ENCODE results near the gene TMEM272. TPM values are rescaled to one million over a fixed set of nuclear protein-coding genes. Genes with fewer than 3 reads are reported as not detected.
"Not testable (repeated sequence)": the region's sequence is repeated elsewhere in the genome, so short reads cannot be mapped to it uniquely, and the experiment has no call there.

Gene TMEM272
- polyA plus RNA-seq, 1 donor: 1.1 TPM

DNA sequence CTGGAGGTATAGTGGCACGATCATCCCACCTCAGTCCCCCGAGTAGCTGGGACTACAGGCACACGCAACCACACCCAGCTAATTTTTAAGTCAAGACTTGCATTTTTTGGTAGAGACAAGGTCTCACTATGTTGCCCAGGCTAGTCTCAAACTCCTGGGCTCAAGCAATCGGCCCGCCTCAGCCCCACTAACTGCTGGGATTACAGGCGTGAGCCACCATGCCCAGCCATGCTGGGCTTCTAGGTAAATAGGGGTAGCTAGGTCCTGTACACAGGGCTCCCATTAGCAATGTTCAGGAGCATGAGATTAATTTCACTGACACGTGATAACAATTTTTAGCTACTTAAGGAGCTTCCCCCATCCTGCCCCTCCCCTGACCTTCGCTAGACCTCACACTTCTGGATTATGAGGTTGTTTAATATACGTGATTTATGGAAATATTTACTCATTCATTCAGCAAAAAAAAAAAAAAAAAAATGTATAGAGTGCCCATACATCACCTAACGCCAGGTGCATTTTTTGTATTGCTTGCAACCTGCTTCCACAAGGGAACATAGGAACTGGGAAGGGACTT, 19.2 kb downstream of the TMEM272 start:
- Histone ChIP-seq H3K4me3 (ENCODE audit: low read length) (no peak overlapping the region), H3K27me3 (ENCODE audit: control insufficient read depth, insufficient read depth, low read length) (no peaks in the 10 kb centered on the region), H3K27ac (ENCODE audit: low read length) (no peak overlapping the region), H3K9me3 (ENCODE audit: control insufficient read depth, low read depth, low read length) (no peaks in the 10 kb centered on the region), H3K4me1 (ENCODE audit: control insufficient read depth, insufficient read depth, low read length) (no peaks in the 10 kb centered on the region), H3K36me3 (ENCODE audit: control insufficient read depth, insufficient read depth, low read length) (no peaks in the 10 kb centered on the region)
- no CpG with 5 or more reads among the region's 10 CpGs for WGBS (ENCODE audit: insufficient coverage, low lambda C conversion rate)
- DNase-seq: no peak

DNA sequence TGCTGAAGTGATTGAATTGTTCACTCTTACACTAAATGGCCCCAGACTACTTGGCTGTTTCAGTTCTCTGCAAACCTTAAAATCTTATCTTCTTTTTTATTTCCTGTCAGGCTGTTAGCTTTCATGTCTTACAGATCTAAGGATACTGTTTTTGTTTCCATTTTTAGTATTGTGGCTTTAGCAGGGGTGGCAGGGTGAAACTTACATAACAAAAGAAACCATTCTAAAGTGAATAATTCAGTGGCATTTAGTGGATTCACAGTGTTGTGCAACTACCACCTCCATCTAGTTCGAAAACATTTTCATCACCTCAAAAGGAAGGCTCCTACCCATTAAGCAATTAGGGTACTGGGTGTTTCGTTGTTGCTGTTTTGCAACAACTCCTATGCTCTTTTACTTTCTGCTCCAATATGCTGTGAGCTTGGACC, 19.8 kb downstream of the TMEM272 start:
- H3K36me3 ChIP-seq (ENCODE audit: control insufficient read depth, insufficient read depth, low read length): no peaks in the 10 kb centered on the region
- H3K27ac ChIP-seq (ENCODE audit: low read length): no peak overlapping the region
- H3K4me1 ChIP-seq (ENCODE audit: control insufficient read depth, insufficient read depth, low read length): no peaks in the 10 kb centered on the region
- no CpG with 5 or more reads among the region's 2 CpGs for WGBS (ENCODE audit: insufficient coverage, low lambda C conversion rate)
- no peaks in the 10 kb centered on the region for H3K9me3 ChIP-seq (ENCODE audit: control insufficient read depth, low read depth, low read length)
- no peak overlapping the region for H3K4me3 ChIP-seq (ENCODE audit: low read length)
- DNase-seq: no peak
- H3K27me3 ChIP-seq (ENCODE audit: control insufficient read depth, insufficient read depth, low read length): no peaks in the 10 kb centered on the region

DNA sequence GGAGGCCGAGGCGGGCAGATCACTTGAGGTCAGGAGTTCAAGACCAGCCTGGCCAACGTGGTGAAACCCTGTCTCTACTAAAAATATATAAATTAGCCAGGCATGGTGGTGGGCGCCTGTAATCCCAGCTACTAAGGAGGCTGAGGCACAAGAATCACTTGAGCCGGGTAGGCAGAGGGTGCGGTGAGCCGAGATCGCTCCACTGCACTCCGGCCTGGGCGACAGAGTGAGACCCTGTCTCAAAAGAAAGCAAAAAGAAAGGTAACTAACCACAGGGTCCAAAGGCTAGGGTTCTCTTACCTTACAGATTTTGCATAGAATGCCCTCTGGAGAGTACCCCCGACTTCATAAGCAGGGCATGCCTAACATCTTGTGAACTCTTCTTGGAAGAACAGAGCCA, 20.3 kb downstream of the TMEM272 start:
- not testable (repeated sequence) for H3K4me1 ChIP-seq (ENCODE audit: control insufficient read depth, insufficient read depth, low read length); H3K4me3 ChIP-seq (ENCODE audit: low read length); H3K27ac ChIP-seq (ENCODE audit: low read length); H3K9me3 ChIP-seq (ENCODE audit: control insufficient read depth, low read depth, low read length); DNase-seq; H3K27me3 ChIP-seq (ENCODE audit: control insufficient read depth, insufficient read depth, low read length); H3K36me3 ChIP-seq (ENCODE audit: control insufficient read depth, insufficient read depth, low read length)
- no CpG with 5 or more reads among the region's 11 CpGs for WGBS (ENCODE audit: insufficient coverage, low lambda C conversion rate)

DNA sequence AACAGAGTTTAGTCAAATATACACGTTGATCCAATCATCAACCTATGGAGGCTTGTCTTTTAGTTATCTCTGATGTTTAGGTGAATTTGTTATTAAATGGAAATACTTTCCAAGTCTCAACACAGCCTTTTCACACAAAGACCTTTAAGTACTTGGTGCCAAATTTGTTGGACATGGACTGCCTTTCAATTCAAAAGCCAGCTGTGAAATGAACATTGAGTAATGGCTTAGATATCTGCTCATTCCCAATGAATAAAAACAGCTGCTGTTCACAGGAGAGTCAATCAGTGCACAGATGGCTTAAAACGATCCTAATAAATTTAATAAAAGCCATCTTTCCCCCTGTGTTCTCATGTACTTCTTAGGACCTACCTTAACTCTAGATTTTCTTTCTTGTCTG, 21.1 kb downstream of the TMEM272 start:
- WGBS (ENCODE audit: insufficient coverage, low lambda C conversion rate): 75% methylated on average over 1 of the region's 2 CpGs
- no peak overlapping the region for H3K4me3 ChIP-seq (ENCODE audit: low read length)
- H3K36me3 ChIP-seq (ENCODE audit: control insufficient read depth, insufficient read depth, low read length): no peaks in the 10 kb centered on the region
- no peaks in the 10 kb centered on the region for H3K4me1 ChIP-seq (ENCODE audit: control insufficient read depth, insufficient read depth, low read length)
- no peaks in the 10 kb centered on the region for H3K27me3 ChIP-seq (ENCODE audit: control insufficient read depth, insufficient read depth, low read length)
- H3K9me3 ChIP-seq (ENCODE audit: control insufficient read depth, low read depth, low read length): no peaks in the 10 kb centered on the region
- no peak overlapping the region for H3K27ac ChIP-seq (ENCODE audit: low read length)
- no peak for DNase-seq

DNA sequence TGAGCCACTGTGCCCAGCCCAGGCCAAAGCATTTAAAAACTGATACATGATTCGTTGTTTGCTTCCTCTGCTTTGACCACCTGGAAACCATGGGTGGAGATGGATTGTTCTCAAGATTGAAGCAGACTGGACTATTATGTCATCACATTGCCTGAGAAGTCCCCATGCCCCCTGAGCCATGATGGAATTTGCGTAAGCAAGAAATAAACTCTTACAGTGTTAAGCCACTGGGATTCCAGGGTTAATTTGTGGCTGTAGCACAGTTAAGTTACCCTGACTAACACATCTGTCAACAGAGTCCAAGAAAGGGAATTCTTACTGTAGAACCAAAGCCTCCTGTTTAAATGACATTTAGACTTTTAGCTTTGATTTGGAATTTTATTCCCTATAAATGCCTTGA, 21.6 kb downstream of the TMEM272 start:
- H3K27me3 ChIP-seq (ENCODE audit: control insufficient read depth, insufficient read depth, low read length): no peaks in the 10 kb centered on the region
- H3K27ac ChIP-seq (ENCODE audit: low read length): no peak overlapping the region
- H3K36me3 ChIP-seq (ENCODE audit: control insufficient read depth, insufficient read depth, low read length): no peaks in the 10 kb centered on the region
- DNase-seq: no peak
- no peak overlapping the region for H3K4me3 ChIP-seq (ENCODE audit: low read length)
- no peaks in the 10 kb centered on the region for H3K4me1 ChIP-seq (ENCODE audit: control insufficient read depth, insufficient read depth, low read length)
- WGBS (ENCODE audit: insufficient coverage, low lambda C conversion rate): no CpG with 5 or more reads among the region's 2 CpGs
- H3K9me3 ChIP-seq (ENCODE audit: control insufficient read depth, low read depth, low read length): no peaks in the 10 kb centered on the region

DNA sequence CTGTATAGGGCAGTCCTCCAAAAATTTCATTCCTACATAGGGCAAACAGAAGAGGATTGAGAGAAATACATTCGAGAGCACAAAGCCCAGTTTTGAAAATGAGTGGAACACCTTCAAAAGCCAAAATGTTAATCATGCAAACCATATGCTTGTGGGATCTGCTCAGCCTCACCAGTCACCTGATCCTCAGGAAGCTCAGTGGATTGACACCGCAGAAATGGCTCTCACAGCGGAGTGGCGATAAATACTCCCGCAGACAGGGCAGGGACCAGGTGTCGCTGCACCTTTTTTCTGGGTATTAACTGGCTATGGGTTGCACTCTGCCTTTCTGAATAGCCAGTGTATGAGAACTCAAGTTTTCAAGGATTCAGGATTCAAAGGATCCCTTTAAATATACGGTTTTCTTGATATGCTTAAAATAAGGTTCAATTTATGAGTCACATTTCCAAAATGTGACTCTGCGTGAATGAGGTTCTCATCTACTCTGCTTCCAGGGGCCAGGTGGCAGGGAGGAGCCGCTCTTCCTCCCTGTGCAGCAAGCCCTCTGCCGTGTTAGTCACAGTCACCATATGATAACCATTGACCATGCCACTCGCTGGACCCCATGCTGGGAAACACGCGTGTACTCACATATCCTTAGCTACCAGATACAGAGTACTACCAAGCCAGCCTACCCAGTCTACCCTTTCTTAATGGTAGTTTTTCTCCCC, 22.7 kb downstream of the TMEM272 start:
- Histone ChIP-seq H3K27me3 (ENCODE audit: control insufficient read depth, insufficient read depth, low read length) (peaks cover 5% of the 10 kb centered on the region), H3K27ac (ENCODE audit: low read length) (no peak overlapping the region), H3K36me3 (ENCODE audit: control insufficient read depth, insufficient read depth, low read length) (no peaks in the 10 kb centered on the region), H3K4me3 (ENCODE audit: low read length) (no peak overlapping the region), H3K4me1 (ENCODE audit: control insufficient read depth, insufficient read depth, low read length) (no peaks in the 10 kb centered on the region), H3K9me3 (ENCODE audit: control insufficient read depth, low read depth, low read length) (no peaks in the 10 kb centered on the region)
- no CpG with 5 or more reads among the region's 13 CpGs for WGBS (ENCODE audit: insufficient coverage, low lambda C conversion rate)
- DNase-seq: no peak

DNA sequence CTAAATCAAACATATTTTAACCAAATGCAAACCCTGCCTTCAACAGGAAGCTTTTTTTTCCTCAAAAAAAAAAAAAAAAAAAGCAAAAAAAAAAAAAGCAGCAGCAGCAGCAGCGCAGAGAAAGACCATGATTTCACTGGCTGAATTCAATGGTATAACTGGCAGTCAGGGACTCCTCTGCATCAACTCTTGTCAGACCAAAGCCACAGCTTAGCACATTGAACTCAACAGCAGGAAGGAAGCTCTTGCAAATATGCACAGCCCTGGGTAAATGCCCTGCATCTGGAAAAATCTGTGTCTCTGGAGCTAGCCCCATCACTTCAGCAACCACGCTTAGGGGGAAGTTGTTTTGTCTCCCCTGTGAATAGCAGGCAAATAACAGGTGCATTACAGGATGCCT, 23.4 kb downstream of the TMEM272 start:
- no peaks in the 10 kb centered on the region for H3K36me3 ChIP-seq (ENCODE audit: control insufficient read depth, insufficient read depth, low read length)
- no peak overlapping the region for H3K27ac ChIP-seq (ENCODE audit: low read length)
- no peaks in the 10 kb centered on the region for H3K4me1 ChIP-seq (ENCODE audit: control insufficient read depth, insufficient read depth, low read length)
- no peak for DNase-seq
- WGBS (ENCODE audit: insufficient coverage, low lambda C conversion rate): no CpG with 5 or more reads among the region's 2 CpGs
- no peaks in the 10 kb centered on the region for H3K9me3 ChIP-seq (ENCODE audit: control insufficient read depth, low read depth, low read length)
- peaks cover 11% of the 10 kb centered on the region for H3K27me3 ChIP-seq (ENCODE audit: control insufficient read depth, insufficient read depth, low read length)
- no peak overlapping the region for H3K4me3 ChIP-seq (ENCODE audit: low read length)

DNA sequence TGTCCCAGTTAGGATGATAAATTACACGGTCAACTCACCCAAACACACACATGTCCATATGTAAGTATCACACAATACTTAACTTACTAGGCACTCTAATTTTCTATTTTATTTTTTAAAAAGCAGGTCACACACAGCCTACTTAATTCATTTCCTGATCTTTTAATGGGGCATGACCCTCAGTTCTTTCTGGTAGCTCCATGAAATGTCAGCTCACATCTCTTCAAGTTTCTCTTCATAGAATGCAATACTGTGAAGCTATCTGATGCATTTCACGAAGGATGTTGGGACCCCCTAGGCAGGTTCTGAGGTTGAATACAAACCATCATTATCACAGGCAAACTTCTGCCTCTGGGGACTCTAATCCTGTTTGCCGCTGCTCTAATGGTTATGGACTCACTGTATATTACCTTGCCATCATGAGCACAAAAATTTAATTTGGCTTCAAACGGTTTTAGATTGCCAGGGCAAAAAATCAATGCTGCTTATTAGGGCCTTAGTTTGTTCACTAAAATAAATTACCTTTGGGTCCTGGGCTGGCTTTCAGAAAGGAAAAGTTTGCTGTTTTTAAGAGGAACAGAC, 24.9 kb downstream of the TMEM272 start:
- no peak for DNase-seq
- Histone ChIP-seq H3K4me1 (ENCODE audit: control insufficient read depth, insufficient read depth, low read length) (no peaks in the 10 kb centered on the region), H3K27me3 (ENCODE audit: control insufficient read depth, insufficient read depth, low read length) (peaks cover 11% of the 10 kb centered on the region), H3K27ac (ENCODE audit: low read length) (no peak overlapping the region), H3K9me3 (ENCODE audit: control insufficient read depth, low read depth, low read length) (no peaks in the 10 kb centered on the region), H3K36me3 (ENCODE audit: control insufficient read depth, insufficient read depth, low read length) (no peaks in the 10 kb centered on the region), H3K4me3 (ENCODE audit: low read length) (no peak overlapping the region)
- WGBS (ENCODE audit: insufficient coverage, low lambda C conversion rate): 90% methylated on average over 1 of the region's 4 CpGs

DNA sequence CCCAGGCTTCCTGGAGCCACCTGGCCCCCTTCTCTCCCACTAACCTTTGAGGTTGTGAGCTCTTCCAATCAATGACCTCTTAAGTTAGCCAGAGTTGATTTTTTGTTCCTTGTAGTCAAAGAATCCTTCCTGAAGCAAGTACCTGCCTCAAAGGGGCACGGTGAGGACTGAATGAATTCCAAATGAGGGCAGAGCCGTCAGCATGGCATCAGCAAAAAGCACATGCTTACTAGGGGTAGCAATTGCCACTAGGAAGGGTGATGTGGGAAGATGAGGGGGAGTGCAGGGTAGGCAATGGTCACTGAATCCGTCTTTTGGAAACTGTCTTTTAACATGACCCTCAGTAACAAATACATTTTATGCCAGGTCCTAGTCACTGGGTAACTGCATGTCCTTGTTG, 25.4 kb downstream of the TMEM272 start:
- Histone ChIP-seq H3K27me3 (ENCODE audit: control insufficient read depth, insufficient read depth, low read length) (peaks cover 11% of the 10 kb centered on the region), H3K9me3 (ENCODE audit: control insufficient read depth, low read depth, low read length) (no peaks in the 10 kb centered on the region), H3K27ac (ENCODE audit: low read length) (no peak overlapping the region), H3K4me3 (ENCODE audit: low read length) (no peak overlapping the region), H3K4me1 (ENCODE audit: control insufficient read depth, insufficient read depth, low read length) (peaks cover 2% of the 10 kb centered on the region), H3K36me3 (ENCODE audit: control insufficient read depth, insufficient read depth, low read length) (no peaks in the 10 kb centered on the region)
- no CpG with 5 or more reads among the region's 3 CpGs for WGBS (ENCODE audit: insufficient coverage, low lambda C conversion rate)
- no peak for DNase-seq

DNA sequence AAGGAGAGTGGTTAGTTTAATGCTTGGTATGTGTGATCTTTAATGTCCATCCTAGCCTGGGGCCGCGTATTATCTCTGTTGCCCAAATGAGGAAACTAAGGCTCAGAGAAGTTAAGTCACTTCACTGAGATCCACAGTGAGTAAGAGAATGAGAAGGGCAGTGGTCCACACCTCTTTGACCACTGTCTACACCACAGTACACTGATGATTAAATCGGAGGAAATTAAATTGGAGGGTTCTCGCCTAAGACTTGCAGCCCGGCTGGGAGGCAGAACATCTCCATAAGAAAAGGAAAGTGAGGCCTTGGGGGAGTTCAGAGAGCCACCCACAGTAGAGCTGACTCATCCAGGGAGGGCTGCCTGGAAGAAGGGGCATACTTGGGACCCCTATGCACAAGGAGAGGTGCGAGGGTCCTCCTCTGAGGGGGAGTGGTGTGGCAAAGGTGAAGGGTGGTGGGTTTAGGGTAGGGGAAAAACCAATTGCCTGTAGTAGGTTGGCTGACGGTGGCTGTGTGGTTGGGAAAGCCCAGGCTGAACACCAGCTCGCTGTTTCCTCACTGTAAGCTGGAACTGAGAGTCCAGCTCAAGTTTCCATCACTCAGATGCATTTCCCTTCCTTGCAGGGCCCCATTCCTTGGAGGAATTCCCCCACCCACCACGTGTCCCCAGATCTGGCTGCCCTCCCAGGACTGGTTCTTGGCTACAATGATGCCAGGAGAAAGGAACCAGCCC, 26.0 kb downstream of the TMEM272 start:
- H3K27me3 ChIP-seq (ENCODE audit: control insufficient read depth, insufficient read depth, low read length): peaks cover 11% of the 10 kb centered on the region
- no peak for DNase-seq
- no peaks in the 10 kb centered on the region for H3K9me3 ChIP-seq (ENCODE audit: control insufficient read depth, low read depth, low read length)
- H3K4me1 ChIP-seq (ENCODE audit: control insufficient read depth, insufficient read depth, low read length): peaks cover 2% of the 10 kb centered on the region
- H3K36me3 ChIP-seq (ENCODE audit: control insufficient read depth, insufficient read depth, low read length): no peaks in the 10 kb centered on the region
- H3K4me3 ChIP-seq (ENCODE audit: low read length): no peak overlapping the region
- no peak overlapping the region for H3K27ac ChIP-seq (ENCODE audit: low read length)
- WGBS (ENCODE audit: insufficient coverage, low lambda C conversion rate): no CpG with 5 or more reads among the region's 9 CpGs

All from large intestine (tissue), 3 donors.